Keratinocyte (primary cell): ENCODE results near the gene ERF. TPM values are rescaled to one million over a fixed set of nuclear protein-coding genes. Genes with fewer than 3 reads are reported as not detected.
A peak's percentile ranks its signal among the peaks of the same experiment; 100 is the strongest.

ENCODE experiments used
- DNase-seq: peaks from one replicate; pipeline ENCODE4 v3.0.0-alpha.2; 2011; ENCODE audit warnings: low read depth, missing footprints, low spot score
- FAIRE-seq: peaks from 2 replicates; lab custom pipeline; 2011; peaks lifted over from hg19 to GRCh38; lab: Jason Lieb, UNC
- H2AFZ ChIP-seq: 2 replicates; pipeline ENCODE4 v1.6.0; 2012; ENCODE audit warnings: low read length, control low read depth, inconsistent platforms; ENCODE audit not compliant: control insufficient read depth
- H3K27ac ChIP-seq: 2 replicates; pipeline ENCODE4 v1.5.1; 2011; ENCODE audit warnings: low read length; ENCODE audit not compliant: control insufficient read depth, insufficient read depth
- H3K27me3 ChIP-seq: 3 replicates; pipeline ENCODE4 v1.6.0; 2011; ENCODE audit warnings: low read length; ENCODE audit not compliant: control insufficient read depth, insufficient read depth; ENCODE audit errors: extremely low read depth
- H3K36me3 ChIP-seq, 2 experiments: 2 replicates in 1 of 2; 3 replicates in 1 of 2; pipeline ENCODE4 v1.5.1; 2011; ENCODE audit warnings: low read length in 2 of 2, mild to moderate bottlenecking in 1 of 2; ENCODE audit not compliant: control insufficient read depth in 2 of 2, insufficient read depth in 2 of 2; ENCODE audit errors: extremely low read depth in 1 of 2
- H3K4me1 ChIP-seq: 3 replicates; pipeline ENCODE4 v1.5.1; 2011; ENCODE audit warnings: low read length; ENCODE audit not compliant: control insufficient read depth, insufficient read depth; ENCODE audit errors: extremely low read depth
- H3K4me2 ChIP-seq: 3 replicates; pipeline ENCODE4 v1.6.0; 2011; ENCODE audit warnings: low read depth, low read length; ENCODE audit not compliant: control insufficient read depth, insufficient read depth; ENCODE audit errors: extremely low read depth
- H3K4me3 ChIP-seq, 3 experiments: fragments of 200-600 bp in 1 of 3; sonication (generic) in 1 of 3; 2 replicates in 2 of 3; 3 replicates in 1 of 3; pipeline ENCODE4 v1.5.1; 2011 to 2016; ENCODE audit warnings: low read length in 3 of 3, mild to moderate bottlenecking in 3 of 3, control low read depth in 2 of 3, inconsistent platforms in 1 of 3, low read depth in 1 of 3, mixed read lengths in 1 of 3, mixed run types in 1 of 3, moderate library complexity in 1 of 3; ENCODE audit not compliant: control insufficient read depth in 2 of 3, insufficient read depth in 2 of 3; ENCODE audit errors: extremely low read depth in 1 of 3
- H3K79me2 ChIP-seq: 2 replicates; pipeline ENCODE4 v1.6.0; 2012; ENCODE audit warnings: low read length; ENCODE audit not compliant: control insufficient read depth, insufficient read depth
- H3K9ac ChIP-seq: 3 replicates; pipeline ENCODE4 v1.6.0; 2011; ENCODE audit warnings: low read length; ENCODE audit not compliant: control insufficient read depth, insufficient read depth; ENCODE audit errors: extremely low read depth
- H3K9me1 ChIP-seq: 3 replicates; pipeline ENCODE4 v1.6.0; 2011; ENCODE audit warnings: low read length; ENCODE audit not compliant: control insufficient read depth, insufficient read depth; ENCODE audit errors: extremely low read depth
- H3K9me3 ChIP-seq: 2 replicates; pipeline ENCODE4 v1.5.1; 2012; ENCODE audit warnings: low read depth, low read length; ENCODE audit not compliant: control insufficient read depth
- H4K20me1 ChIP-seq: 3 replicates; pipeline ENCODE4 v1.6.0; 2011; ENCODE audit warnings: low read length; ENCODE audit not compliant: control insufficient read depth, insufficient read depth; ENCODE audit errors: extremely low read depth
- CTCF ChIP-seq, 3 experiments: IDR thresholded peaks in 1 of 3; conservative IDR thresholded peaks in 1 of 3; optimal IDR thresholded peaks in 1 of 3; 2 replicates in 2 of 3; 3 replicates in 1 of 3; pipeline versions ENCODE3 to v1.5.1; 2011; ENCODE audit warnings: low read length in 3 of 3, mild to moderate bottlenecking in 3 of 3, moderate library complexity in 2 of 3, control low read depth in 1 of 3, inconsistent platforms in 1 of 3; ENCODE audit not compliant: insufficient read depth in 2 of 3; ENCODE audit errors: extremely low read depth in 1 of 3
- EZH2 ChIP-seq: IDR thresholded peaks from one replicate; pipeline ENCODE4 v1.6.1; 2012; ENCODE audit warnings: inconsistent platforms, mild to moderate bottlenecking, low read length, moderate library complexity
- dilution Hi-C: fragments of 300-500 bp; cut with MboI; formaldehyde crosslinking; loops from one replicate; pipeline ENCODE4 v1.7.0; 2020; ENCODE audit warnings: low sequenced_read_pairs; ENCODE audit not compliant: extremely low pct_ligation_motif_present
- polyA plus RNA-seq, 5 experiments: library from polyadenylated mRNA; depleted of rRNA in 3 of 5; stranded (reverse) in 3 of 5; stranded (forward) in 1 of 5; unstranded in 1 of 5; fragments of >200 nt; gene quantifications; 1 replicate in 1 of 5; 2 replicates in 3 of 5; 3 replicates in 1 of 5; pipeline versions ENCODE4 v1.2.1 to v1.2.3, GENCODE V29; 2011 to 2012; ENCODE audit warnings: missing spikeins in 2 of 5, low read depth in 1 of 5, low replicate concordance in 1 of 5

Gene ERF
- polyA plus RNA-seq, 1 donor (not counting 4 experiments of a cell fraction or from before 2014, with no cell fraction given) = 83.5 TPM

GRCh38 chr19:42270346-42271044 lies 15.6 kb upstream of the ERF start:
- DNase-seq = peak; percentile 83
- Histone ChIP-seq H3K4me1 (peaks cover 31% of the 10 kb centered on the region), H3K4me2 (peak overlapping the region; percentile 97), H3K27me3 (no peaks in the 10 kb centered on the region), H3K27ac (peak overlapping the region; percentile 95), H3K9me3 (no peaks in the 10 kb centered on the region), H3K79me2 (peaks cover 52% of the 10 kb centered on the region), H2AFZ (no peak overlapping the region), H3K4me3 (peak overlapping the region; percentile 59 to 90 (median 86)), H3K36me3 (peaks cover 19 to 22% of the 10 kb centered on the region in 2 experiments), H4K20me1 (no peaks in the 10 kb centered on the region), H3K9ac (peak overlapping the region; percentile 99), H3K9me1 (no peaks in the 10 kb centered on the region)
- peak; percentile 99 for FAIRE-seq
- dilution Hi-C loops = no loop called here
- TF ChIP-seq CTCF (optimal IDR thresholded peaks at IDR 0.05 in 1 of 3, IDR thresholded peaks at IDR 0.05 in 1 of 3, conservative IDR thresholded peaks at IDR 0.05 in 1 of 3; ENCODE audit: extremely low read depth in 1 of 3, insufficient read depth in 2 of 3, low read length in 3 of 3) (no peak), EZH2 (no peak)

- H3K9me3 ChIP-seq = no peaks in the 10 kb centered on the region
- no peaks in the 10 kb centered on the region for H4K20me1 ChIP-seq
- H3K4me1 ChIP-seq = peaks cover 25% of the 10 kb centered on the region
- DNase-seq = no peak
- peak overlapping the region; percentile 59 to 90 (median 86) for H3K4me3 ChIP-seq
- no peaks in the 10 kb centered on the region for H3K9me1 ChIP-seq
- dilution Hi-C loops = no loop called here
- H3K27ac ChIP-seq = peak overlapping the region; percentile 95
- no peaks in the 10 kb centered on the region for H3K27me3 ChIP-seq
- H2AFZ ChIP-seq = no peak overlapping the region
- peak overlapping the region; percentile 97 for H3K4me2 ChIP-seq
- no peak for FAIRE-seq
- TF ChIP-seq EZH2 = no peak
- TF ChIP-seq CTCF (optimal IDR thresholded peaks at IDR 0.05 in 1 of 3, IDR thresholded peaks at IDR 0.05 in 1 of 3, conservative IDR thresholded peaks at IDR 0.05 in 1 of 3; ENCODE audit: extremely low read depth in 1 of 3, insufficient read depth in 2 of 3, low read length in 3 of 3) = no peak
- peak overlapping the region; percentile 99 for H3K9ac ChIP-seq
- peaks cover 45% of the 10 kb centered on the region for H3K79me2 ChIP-seq
- H3K36me3 ChIP-seq = peaks cover 14 to 15% of the 10 kb centered on the region in 2 experiments
These were observed 14.8 kb upstream of the ERF start for GRCh38 chr19:42269478-42270345.
